ENCODE data around the gene PTH1R. TPM values are rescaled to one million over a fixed set of nuclear protein-coding genes. Genes with fewer than 3 reads are reported as not detected.

Gene PTH1R
- total RNA-seq, 1 experiment from 2014 or later: 1.0 TPM

GRCh38 chr3:46925585-46925934 is 48.0 kb downstream of the PTH1R start:
- no peak overlapping the region for H4K5ac ChIP-seq (ENCODE audit: insufficient read length, low read depth, low read length)
- H2BK5ac ChIP-seq (ENCODE audit: insufficient read length, low read length): no peak overlapping the region
- H3K4me2 ChIP-seq (ENCODE audit: insufficient read depth, insufficient read length, low read length): no peak overlapping the region
- no peak overlapping the region for H3K23ac ChIP-seq (ENCODE audit: insufficient read length, low read depth, low read length)
- TF ChIP-seq CTCF (conservative IDR thresholded peaks at IDR 0.05): no peak
- H2AK5ac ChIP-seq (ENCODE audit: insufficient read length, low read length): no peak overlapping the region
- no peak overlapping the region for H2BK12ac ChIP-seq (ENCODE audit: insufficient read length, low read depth, low read length)
- H3K9me3 Mint-ChIP-seq: no peaks in the 10 kb centered on the region; a peak in 1 of 5 replicates
- no peak overlapping the region for H4K91ac ChIP-seq (ENCODE audit: insufficient read length, low read depth, low read length)
- H2AFZ ChIP-seq (ENCODE audit: low read length): no peak overlapping the region
- H2BK15ac ChIP-seq (ENCODE audit: low read depth, low read length): no peak overlapping the region
- H3T11ph ChIP-seq (ENCODE audit: low read length): no peak overlapping the region
- H3K23me2 ChIP-seq (ENCODE audit: insufficient read length, low read depth, low read length, poor library complexity, severe bottlenecking): no peaks in the 10 kb centered on the region
- no peak overlapping the region for H3K14ac ChIP-seq (ENCODE audit: insufficient read depth, low read length)
- H3K9me3 ChIP-seq (ENCODE audit: control insufficient read depth, low read depth, low read length): no peaks in the 10 kb centered on the region
- no peaks in the 10 kb centered on the region for H3K27me3 ChIP-seq (ENCODE audit: insufficient read depth, low read length)
- no peak overlapping the region for H3K27ac Mint-ChIP-seq
- H3K4me3 Mint-ChIP-seq: no peak overlapping the region
- H3K27ac ChIP-seq (ENCODE audit: insufficient read length, low read depth, low read length): no peak overlapping the region
- no peaks in the 10 kb centered on the region for H3K4me1 ChIP-seq (ENCODE audit: insufficient read depth, low read length)
- no peak for DNase-seq
- no peak overlapping the region for H3K4ac ChIP-seq (ENCODE audit: low read depth, low read length)
- H3K79me2 ChIP-seq (ENCODE audit: insufficient read depth, low read length): no peaks in the 10 kb centered on the region
- H3K79me1 ChIP-seq (ENCODE audit: insufficient read depth, low read depth, low read length, poor library complexity, severe bottlenecking): no peaks in the 10 kb centered on the region
- H4K20me1 ChIP-seq (ENCODE audit: control insufficient read depth, insufficient read depth, insufficient read length): no peaks in the 10 kb centered on the region
- H2BK120ac ChIP-seq (ENCODE audit: low read depth, low read length, poor library complexity, severe bottlenecking): no peak overlapping the region
- no peak overlapping the region for H4K8ac ChIP-seq (replicated peaks; ENCODE audit: insufficient read length, low read depth, low read length)
- H3K36me3 Mint-ChIP-seq (ENCODE audit: insufficient read depth in 1 of 3, low read depth in 3 of 3): peaks cover 31 to 66% (median 62%) of the 10 kb centered on the region in 3 experiments
- no peaks in the 10 kb centered on the region; the same call in 1 of the 2 replicates for H3K27me3 Mint-ChIP-seq (ENCODE audit: low read depth)
- peaks cover 2 to 4% of the 10 kb centered on the region in 2 experiments for H3K4me1 Mint-ChIP-seq
- H3K18ac ChIP-seq (ENCODE audit: insufficient read length, low read depth, low read length): no peak overlapping the region
- no peak overlapping the region for H3K9ac ChIP-seq (ENCODE audit: extremely low read depth, insufficient read length, low read length)
- H3K56ac ChIP-seq (ENCODE audit: insufficient read length, low read depth, low read length): no peak overlapping the region
- WGBS (ENCODE audit: extremely low coverage, insufficient read length, low lambda C conversion rate): no CpG with 5 or more reads among the region's 5 CpGs
- no peak overlapping the region for H2BK20ac ChIP-seq (ENCODE audit: low read depth, low read length, poor library complexity, severe bottlenecking)

All from H9 (cell line).